Measurements from ENCODE around the gene ODC1.

The ODC1 gene

DNA sequence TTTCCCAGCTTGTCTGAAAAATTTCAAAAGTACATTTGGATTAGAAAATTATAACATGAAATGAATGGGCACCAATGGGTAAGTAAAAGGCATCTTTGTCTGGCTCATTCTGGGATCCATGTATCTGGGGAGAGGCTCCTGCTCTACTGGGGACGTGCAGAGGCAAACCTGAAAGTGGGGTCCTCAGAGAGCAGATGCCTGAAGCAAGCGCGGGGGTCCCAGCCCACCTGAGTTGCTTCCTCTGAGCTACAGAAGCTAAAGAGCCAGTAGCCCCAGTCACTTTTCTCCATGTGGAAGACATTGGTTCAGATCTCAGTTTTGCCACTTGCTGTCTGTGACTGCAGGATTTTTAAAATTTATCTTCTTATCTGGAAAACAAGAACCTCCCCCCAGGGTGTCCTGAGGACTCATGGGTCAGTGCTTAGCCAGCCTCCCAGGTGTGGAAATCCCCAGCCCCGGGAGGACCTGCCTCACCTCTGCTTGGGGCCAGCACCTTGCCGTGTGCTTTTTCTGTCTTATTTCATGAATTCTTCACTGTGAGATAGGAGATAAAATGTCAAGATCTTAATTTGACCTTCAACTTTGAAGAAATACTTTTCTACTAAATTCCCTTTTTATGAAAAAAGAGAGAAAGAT is 25.1 kb upstream of the ODC1 start (continued):
- TF ChIP-seq, protein P1, sequence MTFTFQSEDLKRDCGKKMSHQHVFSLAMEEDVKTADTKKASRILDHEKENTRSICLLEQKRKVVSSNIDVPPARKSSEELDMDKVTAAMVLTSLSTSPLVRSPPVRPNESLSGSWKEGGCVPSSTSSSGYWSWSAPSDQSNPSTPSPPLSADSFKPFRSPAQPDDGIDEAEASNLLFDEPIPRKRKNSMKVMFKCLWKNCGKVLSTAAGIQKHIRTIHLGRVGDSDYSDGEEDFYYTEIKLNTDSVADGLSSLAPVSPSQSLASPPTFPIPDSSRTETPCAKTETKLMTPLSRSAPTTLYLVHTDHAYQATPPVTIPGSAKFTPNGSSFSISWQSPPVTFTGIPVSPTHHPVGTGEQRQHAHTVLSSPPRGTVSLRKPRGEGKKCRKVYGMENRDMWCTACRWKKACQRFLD (tag by site-specific recombination; IDR thresholded peaks at IDR 0.05), result no peak
- no peak for TF ChIP-seq ZNF530 (tag by site-specific recombination; IDR thresholded peaks at IDR 0.05; ENCODE audit: low read depth)
- TF ChIP-seq HOXA7 (CRISPR knock-in tag; IDR thresholded peaks at IDR 0.05; ENCODE audit: borderline replicate concordance), result no peak
- no peak for TF ChIP-seq ZNF221 (tag by site-specific recombination; IDR thresholded peaks at IDR 0.05; ENCODE audit: borderline replicate concordance)
- TF ChIP-seq WT1 (tag by site-specific recombination; IDR thresholded peaks at IDR 0.05), result no peak
- TF ChIP-seq ZNF394 (tag by site-specific recombination; IDR thresholded peaks at IDR 0.05; ENCODE audit: borderline replicate concordance), result no peak
- TF ChIP-seq ZNF768 (tag by site-specific recombination; IDR thresholded peaks at IDR 0.05), result no peak
- TF ChIP-seq ZEB2 (tag by site-specific recombination; IDR thresholded peaks at IDR 0.05), result no peak
- TF ChIP-seq ZNF561 (tag by site-specific recombination; IDR thresholded peaks at IDR 0.05; ENCODE audit: borderline replicate concordance), result no peak
- TF ChIP-seq, protein P2, sequence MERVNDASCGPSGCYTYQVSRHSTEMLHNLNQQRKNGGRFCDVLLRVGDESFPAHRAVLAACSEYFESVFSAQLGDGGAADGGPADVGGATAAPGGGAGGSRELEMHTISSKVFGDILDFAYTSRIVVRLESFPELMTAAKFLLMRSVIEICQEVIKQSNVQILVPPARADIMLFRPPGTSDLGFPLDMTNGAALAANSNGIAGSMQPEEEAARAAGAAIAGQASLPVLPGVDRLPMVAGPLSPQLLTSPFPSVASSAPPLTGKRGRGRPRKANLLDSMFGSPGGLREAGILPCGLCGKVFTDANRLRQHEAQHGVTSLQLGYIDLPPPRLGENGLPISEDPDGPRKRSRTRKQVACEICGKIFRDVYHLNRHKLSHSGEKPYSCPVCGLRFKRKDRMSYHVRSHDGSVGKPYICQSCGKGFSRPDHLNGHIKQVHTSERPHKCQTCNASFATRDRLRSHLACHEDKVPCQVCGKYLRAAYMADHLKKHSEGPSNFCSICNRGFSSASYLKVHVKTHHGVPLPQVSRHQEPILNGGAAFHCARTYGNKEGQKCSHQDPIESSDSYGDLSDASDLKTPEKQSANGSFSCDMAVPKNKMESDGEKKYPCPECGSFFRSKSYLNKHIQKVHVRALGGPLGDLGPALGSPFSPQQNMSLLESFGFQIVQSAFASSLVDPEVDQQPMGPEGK (tag by site-specific recombination; IDR thresholded peaks at IDR 0.05), result no peak
- TF ChIP-seq ZNF549 (tag by site-specific recombination; IDR thresholded peaks at IDR 0.05), result no peak
- no peak for TF ChIP-seq ZNF341 (tag by site-specific recombination; IDR thresholded peaks at IDR 0.05; ENCODE audit: low read depth)
- TF ChIP-seq KLF10 (tag by site-specific recombination; IDR thresholded peaks at IDR 0.05), result no peak

DNA sequence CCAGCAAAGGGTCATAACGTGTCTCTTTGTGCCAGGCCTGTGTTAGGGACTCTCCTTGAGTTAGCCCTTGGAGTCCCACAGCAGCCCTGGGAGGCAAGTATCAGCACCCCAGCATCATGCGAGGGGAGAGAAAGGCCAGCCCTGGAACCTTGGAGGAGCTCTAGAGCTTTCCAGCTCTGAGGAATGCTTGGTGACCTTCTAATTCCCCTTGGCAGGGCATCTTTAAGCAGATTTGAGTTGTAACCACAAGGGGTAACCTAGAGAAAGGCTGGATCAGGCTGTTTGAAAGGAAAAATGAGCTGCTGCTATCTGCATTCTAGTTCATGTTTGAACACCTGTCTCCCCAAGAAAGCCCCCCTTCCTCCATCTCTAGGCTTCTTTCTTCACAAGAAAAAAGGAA is 23.8 kb upstream of the ODC1 start:
- Histone ChIP-seq H3K36me3 (ENCODE audit: control insufficient read depth in 2 of 2, insufficient read depth in 1 of 2, low read length in 2 of 2) (no peaks in the 10 kb centered on the region), H3K9me3 (ENCODE audit: control insufficient read depth, insufficient read depth, low read depth, low read length) (no peaks in the 10 kb centered on the region), H3K27ac (ENCODE audit: extremely low read depth, low read depth, low read length) (no peak overlapping the region), H3K4me3 (ENCODE audit: low read depth, low read length) (no peak overlapping the region), H3K4me1 (ENCODE audit: control insufficient read depth, insufficient read depth, low read length) (no peaks in the 10 kb centered on the region)
- CTCF ChIA-PET, result interaction anchor here (0.5 to 1.1 kb wide), 3 partner anchors 12 to 341 kb away, joined by 3 read pairs; no protein-coding TSS in a partner anchor
- POLR2A ChIA-PET, result interaction anchor here (1.5 kb wide), 1 partner anchor 8 kb away, joined by 3 read pairs; no protein-coding TSS in a partner anchor
- TF ChIP-seq ZNF132 (tag by site-specific recombination; IDR thresholded peaks at IDR 0.05; ENCODE audit: borderline replicate concordance) (no peak), ZNF398 (tag by site-specific recombination; IDR thresholded peaks at IDR 0.05) (no peak), ZNF629 (tag by site-specific recombination; IDR thresholded peaks at IDR 0.05) (no peak), ZNF169 (tag by site-specific recombination; IDR thresholded peaks at IDR 0.05) (no peak), ZNF280C (tag by site-specific recombination; IDR thresholded peaks at IDR 0.05) (no peak), SP2 (tag by site-specific recombination; IDR thresholded peaks at IDR 0.05) (no peak), ZNF221 (tag by site-specific recombination; IDR thresholded peaks at IDR 0.05; ENCODE audit: borderline replicate concordance) (no peak), ZNF843 (tag by site-specific recombination; IDR thresholded peaks at IDR 0.05) (no peak), SP7 (tag by site-specific recombination; IDR thresholded peaks at IDR 0.05) (no peak), GFI1B (tag by site-specific recombination; IDR thresholded peaks at IDR 0.05) (no peak), ZNF596 (tag by site-specific recombination; IDR thresholded peaks at IDR 0.05) (no peak), ZNF155 (tag by site-specific recombination; IDR thresholded peaks at IDR 0.05) (no peak), ZNF23 (tag by site-specific recombination; IDR thresholded peaks at IDR 0.05; ENCODE audit: borderline replicate concordance) (no peak), ZNF324 (tag by site-specific recombination; IDR thresholded peaks at IDR 0.05) (no peak)
- TF ChIP-seq, protein P3, sequence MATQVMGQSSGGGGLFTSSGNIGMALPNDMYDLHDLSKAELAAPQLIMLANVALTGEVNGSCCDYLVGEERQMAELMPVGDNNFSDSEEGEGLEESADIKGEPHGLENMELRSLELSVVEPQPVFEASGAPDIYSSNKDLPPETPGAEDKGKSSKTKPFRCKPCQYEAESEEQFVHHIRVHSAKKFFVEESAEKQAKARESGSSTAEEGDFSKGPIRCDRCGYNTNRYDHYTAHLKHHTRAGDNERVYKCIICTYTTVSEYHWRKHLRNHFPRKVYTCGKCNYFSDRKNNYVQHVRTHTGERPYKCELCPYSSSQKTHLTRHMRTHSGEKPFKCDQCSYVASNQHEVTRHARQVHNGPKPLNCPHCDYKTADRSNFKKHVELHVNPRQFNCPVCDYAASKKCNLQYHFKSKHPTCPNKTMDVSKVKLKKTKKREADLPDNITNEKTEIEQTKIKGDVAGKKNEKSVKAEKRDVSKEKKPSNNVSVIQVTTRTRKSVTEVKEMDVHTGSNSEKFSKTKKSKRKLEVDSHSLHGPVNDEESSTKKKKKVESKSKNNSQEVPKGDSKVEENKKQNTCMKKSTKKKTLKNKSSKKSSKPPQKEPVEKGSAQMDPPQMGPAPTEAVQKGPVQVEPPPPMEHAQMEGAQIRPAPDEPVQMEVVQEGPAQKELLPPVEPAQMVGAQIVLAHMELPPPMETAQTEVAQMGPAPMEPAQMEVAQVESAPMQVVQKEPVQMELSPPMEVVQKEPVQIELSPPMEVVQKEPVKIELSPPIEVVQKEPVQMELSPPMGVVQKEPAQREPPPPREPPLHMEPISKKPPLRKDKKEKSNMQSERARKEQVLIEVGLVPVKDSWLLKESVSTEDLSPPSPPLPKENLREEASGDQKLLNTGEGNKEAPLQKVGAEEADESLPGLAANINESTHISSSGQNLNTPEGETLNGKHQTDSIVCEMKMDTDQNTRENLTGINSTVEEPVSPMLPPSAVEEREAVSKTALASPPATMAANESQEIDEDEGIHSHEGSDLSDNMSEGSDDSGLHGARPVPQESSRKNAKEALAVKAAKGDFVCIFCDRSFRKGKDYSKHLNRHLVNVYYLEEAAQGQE (tag by site-specific recombination; IDR thresholded peaks at IDR 0.05), result no peak
